H1 (cell line): ENCODE data around the gene HCAR1. TPM values are rescaled to one million over a fixed set of nuclear protein-coding genes. Genes with fewer than 3 reads are reported as not detected.

ENCODE experiments used
- CHD2 ChIP-seq: IDR thresholded peaks from 2 replicates; pipeline ENCODE4 v1.6.1; 2012; ENCODE audit warnings: low read length, improper control_type of control experiment
- CHD7 ChIP-seq: fragments of 300-600 bp; sonication (generic); IDR thresholded peaks from 2 replicates; pipeline ENCODE4 v1.7.1; 2012; ENCODE audit warnings: low read length, moderate library complexity, mild to moderate bottlenecking, inconsistent platforms; ENCODE audit not compliant: insufficient replicate concordance
- KDM4A ChIP-seq: IDR thresholded peaks from one replicate; pipeline ENCODE4 v1.7.1; 2012; ENCODE audit warnings: low read depth, mild to moderate bottlenecking, moderate library complexity, low read length, inconsistent platforms; ENCODE audit not compliant: severe bottlenecking
- MAX ChIP-seq: IDR thresholded peaks from 2 replicates; pipeline ENCODE4 v1.6.1; 2012; ENCODE audit warnings: inconsistent platforms
- POLR2A ChIP-seq, 2 experiments: IDR thresholded peaks; 1 replicate in 1 of 2; 2 replicates in 1 of 2; pipeline ENCODE4 v1.6.1; 2011; ENCODE audit warnings: low read depth in 2 of 2, low read length in 2 of 2, mild to moderate bottlenecking in 2 of 2; ENCODE audit errors: control extremely low read depth in 1 of 2
- RXRA ChIP-seq: IDR thresholded peaks from 2 replicates; pipeline ENCODE4 v1.6.1; 2011; ENCODE audit warnings: low read depth, mild to moderate bottlenecking, low read length, moderate library complexity; ENCODE audit not compliant: insufficient read depth
- TCF12 ChIP-seq: IDR thresholded peaks from 2 replicates; pipeline ENCODE4 v1.6.1; 2011; ENCODE audit warnings: low read depth, mild to moderate bottlenecking, low read length
- ZNF274 ChIP-seq: IDR thresholded peaks from 2 replicates; pipeline ENCODE4 v1.7.0; 2012; ENCODE audit warnings: low read length, borderline replicate concordance; ENCODE audit errors: extremely low read depth
- polyA plus RNA-seq, 7 experiments: library from polyadenylated mRNA; depleted of rRNA in 3 of 7; stranded (reverse) in 5 of 7; unstranded in 2 of 7; fragments of >200 nt in 5 of 7; fragments of 200-250 nt in 2 of 7; gene quantifications; 1 replicate in 5 of 7; 2 replicates in 1 of 7; 4 replicates in 1 of 7; pipeline versions ENCODE4 v1.2.1 to v1.2.3, GENCODE V29; 2011 to 2013; ENCODE audit warnings: missing spikeins in 2 of 7, mixed read lengths in 2 of 7
- total RNA-seq: library from RNA; stranded (reverse); fragmentation: NEBNext Ultra II Directional; extraction: Animal tissue kit (Norgen Biotek cat#: 25700); gene quantifications from 2 replicates; pipeline ENCODE4 v1.2.1, GENCODE V29; 2021

Gene HCAR1
- total and polyA plus RNA-seq, 2 of the 8 experiments (the other 6 are each of a cell fraction or from before 2014, with no cell fraction given) = 0.02 TPM; not detected in 1

- TF ChIP-seq KDM4A = no peak
- no peak for TF ChIP-seq CHD7
- TF ChIP-seq RXRA = no peak
- no peak for TF ChIP-seq MAX
- no peak for TF ChIP-seq POLR2A (IDR thresholded peaks at IDR 0.05; ENCODE audit: control extremely low read depth in 1 of 2, low read depth in 2 of 2, low read length in 2 of 2)
- TF ChIP-seq TCF12 = no peak
- no peak for TF ChIP-seq CHD2
- no peak for TF ChIP-seq ZNF274
Observed at GRCh38 chr12:122730215-122731014, at the start of gene HCAR1 (continued).
